T follicular helper cell (primary cell): ENCODE measurements around the gene ASRGL1.
A peak's percentile ranks its signal among the peaks of the same experiment; 100 is the strongest.

Source experiments
- DNase-seq: peaks from one replicate; pipeline ENCODE4 v3.0.0-alpha.2; 2020; ENCODE audit warnings: low read depth

The ASRGL1 gene

DNA sequence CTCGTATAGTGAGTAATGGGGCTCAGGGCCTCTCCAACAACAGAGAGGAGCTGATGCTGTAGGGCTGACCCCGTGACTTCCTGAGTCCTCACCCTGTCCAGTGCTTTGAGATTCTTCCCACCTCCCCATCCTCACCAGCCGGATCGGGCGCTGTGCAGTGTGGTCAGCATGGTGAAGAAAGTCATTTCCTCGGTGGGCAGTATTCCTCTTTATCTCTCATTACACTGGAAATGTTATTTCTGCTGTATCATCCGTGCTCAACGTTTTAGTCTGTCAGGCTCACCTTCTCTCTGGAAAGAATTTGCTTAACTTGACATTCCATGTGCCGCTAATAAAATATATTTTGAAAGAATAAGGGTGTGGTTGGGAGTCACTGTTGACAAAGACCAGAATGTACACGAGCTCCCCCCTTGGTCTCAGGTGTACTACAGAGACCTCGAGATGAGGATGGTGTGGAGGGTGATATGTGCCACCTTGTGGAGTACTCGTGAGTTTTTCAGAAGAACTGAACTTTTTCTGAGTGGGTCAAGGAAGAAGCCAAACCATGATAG is 55.9 kb downstream of the ASRGL1 start:
- no peak for DNase-seq

DNA sequence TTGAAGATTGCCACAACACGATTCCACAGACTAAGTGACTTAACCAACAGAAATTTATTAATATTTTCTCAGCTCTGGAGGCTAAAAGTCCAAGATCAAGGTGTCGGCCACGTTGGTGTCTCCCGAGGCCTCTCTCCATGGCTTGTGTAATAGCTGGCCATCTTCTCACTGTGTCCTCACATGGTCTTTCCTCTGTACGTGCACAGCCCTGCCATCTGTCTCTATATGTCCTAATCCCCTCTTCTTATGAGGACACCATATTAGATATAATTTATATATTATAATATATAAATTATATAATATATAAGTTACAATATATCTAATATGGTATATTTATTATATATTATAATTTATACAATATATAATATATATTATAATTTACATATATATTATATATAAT is 56.5 kb downstream of the ASRGL1 start:
- DNase-seq, result no peak

DNA sequence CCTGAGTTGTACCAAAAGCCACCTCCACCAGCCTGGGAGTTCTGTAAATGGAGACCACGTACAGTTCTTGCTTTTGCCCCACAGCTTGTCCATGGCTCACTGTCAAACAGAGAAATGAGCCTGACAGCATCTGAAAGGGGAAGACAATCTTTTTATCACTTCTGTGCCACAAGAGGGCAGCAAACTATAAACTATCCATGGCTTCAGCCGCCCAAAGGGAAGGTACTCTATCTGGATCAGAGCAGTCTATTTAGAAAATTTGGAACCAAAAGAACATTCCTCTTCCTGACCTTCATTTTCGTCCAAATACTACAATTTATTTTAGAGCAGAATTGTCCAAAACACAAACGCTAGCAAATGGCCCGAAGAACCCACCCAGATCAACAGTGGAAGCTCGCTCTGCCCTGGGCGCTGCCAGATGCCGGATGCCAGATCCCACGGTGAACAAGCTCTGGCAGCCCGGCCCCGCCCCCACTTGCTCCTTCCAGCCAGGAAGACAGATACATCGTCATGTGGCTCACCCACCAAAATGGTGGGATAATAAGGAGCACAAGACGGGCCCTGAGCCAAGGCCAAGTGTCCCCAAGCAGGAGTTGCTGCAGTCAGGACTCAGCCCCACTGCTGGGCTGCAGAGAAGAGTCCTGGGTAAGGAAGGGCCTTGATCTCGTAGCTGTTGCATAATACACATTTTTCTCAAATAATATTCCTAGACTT is 57.7 kb downstream of the ASRGL1 start:
- peak; percentile 21 for DNase-seq

DNA sequence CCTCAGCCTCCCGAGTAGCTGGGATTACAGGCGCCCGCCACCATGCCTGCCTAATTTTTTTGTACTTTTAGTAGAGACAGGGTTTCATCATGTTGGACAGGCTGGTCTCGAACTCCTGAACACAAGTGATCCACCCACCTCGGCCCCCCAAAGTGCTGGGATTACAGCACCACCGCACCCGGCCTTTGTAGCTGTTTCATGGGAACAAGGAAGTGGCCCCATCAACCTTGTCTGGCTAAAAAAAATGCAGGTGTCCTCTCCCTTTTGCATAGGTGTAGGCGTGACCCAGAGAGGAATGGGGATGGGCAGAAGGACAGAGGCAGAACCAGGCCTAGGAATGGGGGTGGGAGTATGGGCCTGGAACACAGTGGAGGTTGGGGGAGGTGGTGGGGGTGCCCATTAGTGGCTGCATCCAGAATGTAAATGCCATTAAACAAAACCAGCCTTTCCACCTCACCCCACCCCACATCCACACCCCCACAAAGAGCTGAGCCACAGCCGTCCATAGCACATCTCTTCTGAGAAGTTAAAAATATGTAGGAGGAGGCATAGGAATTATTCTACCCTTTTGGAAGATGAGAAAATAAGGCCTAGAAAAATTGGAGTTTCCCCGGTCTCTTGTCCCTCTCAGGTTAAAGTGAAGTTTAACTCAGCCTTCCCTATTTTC is 58.8 kb downstream of the ASRGL1 start:
- DNase-seq, result no peak

DNA sequence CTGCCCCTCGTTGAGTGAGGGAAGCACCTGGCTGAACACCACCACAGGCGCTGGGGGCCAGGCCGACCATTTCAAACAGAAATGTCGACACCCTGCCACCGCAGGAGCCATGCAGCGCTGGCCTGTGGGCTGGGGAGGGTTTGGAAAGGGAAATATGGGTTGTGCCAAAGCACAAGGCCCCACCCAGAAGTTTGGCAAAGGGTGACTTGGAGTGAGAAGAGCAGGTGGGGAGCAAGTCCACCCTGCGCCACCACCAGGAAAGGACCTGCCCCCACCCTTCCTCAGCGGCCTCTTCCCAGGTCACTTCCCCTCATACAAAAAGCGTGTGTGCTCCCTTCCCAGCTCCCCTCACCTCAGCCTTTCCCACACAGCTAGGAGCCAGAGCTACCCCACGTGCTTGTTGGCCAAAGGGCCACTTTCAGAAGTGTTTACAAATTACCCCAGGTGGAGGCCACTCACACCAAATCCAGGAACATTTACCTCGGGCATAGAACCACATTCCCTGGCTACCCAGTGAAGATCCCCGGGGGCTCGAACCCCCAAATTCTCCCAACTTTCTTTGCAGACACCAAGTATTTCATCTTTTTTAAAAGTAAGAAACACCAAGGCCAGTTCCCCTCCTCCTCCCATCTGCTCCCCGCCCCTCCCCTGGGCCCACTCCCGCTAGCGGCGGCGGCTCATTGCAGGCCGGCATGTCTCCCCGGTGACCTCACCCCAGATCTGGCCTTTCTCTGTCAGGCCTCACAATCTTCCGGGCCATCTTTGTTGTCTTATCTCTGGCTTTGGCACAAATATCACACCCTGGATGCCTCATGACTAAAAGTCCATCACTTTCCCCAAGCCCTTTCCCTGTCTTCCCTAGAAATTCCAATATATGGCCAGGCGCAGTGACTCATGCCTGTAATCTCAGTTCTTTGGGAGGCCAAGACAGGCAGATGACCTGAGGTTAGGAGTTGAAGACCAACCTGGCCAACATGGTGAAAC is 61.1 kb downstream of the ASRGL1 start:
- DNase-seq, result no peak

DNA sequence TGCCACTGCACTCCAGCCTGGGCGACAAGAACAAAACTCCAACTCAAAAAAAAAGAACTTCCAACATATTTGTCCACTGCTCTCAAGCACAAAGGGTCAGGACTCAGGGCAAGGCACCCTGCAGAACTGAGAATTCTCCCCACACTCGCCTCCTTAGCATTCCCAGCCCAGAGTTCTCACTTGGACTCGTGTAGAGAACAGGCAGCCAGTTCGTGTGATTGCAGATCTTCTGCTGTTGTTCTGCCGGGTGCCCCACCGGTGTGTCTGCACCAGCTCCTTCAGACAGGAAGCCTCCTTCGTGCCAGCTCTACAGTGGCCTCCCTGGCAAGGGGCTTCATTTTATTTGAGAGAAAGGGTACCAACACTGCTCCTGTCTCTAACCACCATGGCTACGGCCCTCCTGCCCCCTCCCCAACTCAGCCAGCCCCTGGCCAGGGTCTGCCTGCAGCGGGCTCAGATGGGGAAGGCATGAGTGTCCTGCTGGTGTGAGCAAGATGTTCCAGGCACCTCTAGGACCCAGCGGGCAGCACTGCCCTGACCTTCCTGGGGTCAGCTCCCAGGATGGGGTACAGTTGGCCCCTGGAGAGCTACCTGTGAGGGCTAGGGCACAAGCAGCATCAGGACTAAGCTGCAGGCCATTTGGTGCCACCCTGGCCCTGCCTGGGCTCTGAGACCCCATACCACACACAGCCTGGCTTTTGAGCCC is 62.1 kb downstream of the ASRGL1 start:
- DNase-seq, result no peak

DNA sequence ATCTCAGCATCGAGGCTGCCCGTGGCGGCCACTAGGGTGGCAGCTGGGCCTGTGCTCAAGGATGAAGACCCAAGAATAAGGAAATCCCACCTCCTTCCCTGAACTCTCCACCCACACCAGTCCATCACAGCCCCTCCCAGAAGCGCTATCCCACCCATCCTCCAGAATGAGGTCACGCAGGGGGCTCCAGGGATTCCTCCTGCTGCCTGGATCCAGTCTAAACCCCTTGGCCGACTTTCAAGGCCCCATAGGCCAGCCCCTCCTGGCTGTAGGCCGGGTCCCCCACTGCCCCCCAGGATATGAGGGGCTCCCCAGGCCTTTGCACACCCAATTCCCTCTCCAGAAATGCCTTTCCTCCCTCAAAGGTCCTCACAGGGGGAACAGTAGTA is 62.6 kb downstream of the ASRGL1 start:
- DNase-seq, result no peak

DNA sequence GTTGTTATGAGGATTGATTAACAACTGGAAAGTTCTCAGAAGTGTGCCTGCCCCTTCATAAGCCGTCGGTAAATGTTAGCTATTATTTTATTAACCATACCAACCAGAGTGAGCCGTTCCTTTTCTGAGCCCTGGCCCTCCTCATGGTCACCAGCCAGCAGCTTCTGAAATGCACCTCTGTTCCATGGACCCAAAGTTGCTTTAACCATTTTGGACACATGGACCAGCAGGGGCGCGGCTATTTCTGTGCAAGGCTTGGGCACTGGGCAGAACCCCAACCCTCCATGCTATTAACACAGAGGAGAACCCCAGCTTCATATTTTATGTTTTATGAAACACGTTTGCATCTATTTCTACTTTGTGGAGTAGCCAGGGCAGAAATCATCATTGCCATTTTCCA is 63.0 kb downstream of the ASRGL1 start:
- no peak for DNase-seq

DNA sequence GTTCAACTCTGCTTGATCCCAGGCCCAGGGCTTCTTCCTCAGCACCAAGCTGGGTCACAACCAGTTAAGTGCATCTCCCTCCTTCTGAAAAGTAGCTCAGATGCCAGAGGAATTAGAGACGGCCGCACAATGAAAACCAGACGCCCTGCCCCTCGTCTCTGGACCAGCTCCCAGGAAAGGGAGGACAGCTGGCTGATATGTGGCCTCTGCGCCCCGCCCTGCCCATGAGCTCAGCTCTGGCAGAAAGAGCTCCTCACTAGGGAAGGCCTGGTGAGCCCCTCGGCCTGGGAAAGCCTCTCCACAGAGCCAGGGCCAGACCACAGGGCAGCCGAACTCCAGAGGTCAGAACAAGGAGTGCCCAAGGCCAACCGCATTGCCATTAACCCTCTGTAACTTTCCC is 63.5 kb downstream of the ASRGL1 start:
- DNase-seq, result no peak

DNA sequence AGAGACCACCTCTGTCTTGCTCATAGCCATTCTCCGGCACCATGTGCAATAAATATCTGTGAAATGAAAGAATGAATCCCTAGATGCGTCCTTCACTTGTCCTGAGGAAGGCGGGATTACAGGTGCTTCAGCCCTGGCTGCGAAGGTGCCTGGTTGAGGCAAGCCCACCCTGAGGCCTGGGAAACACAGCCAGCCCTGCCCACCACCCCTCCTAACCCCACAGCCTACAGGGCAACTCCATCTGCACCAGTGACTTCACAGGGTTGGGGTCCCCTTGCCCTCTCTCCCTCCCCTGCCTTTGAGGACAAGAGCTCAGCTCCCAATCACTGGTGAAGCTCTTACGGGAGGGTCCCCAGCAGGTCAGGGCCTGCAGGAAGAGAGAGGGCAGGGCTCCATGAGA is 64.1 kb downstream of the ASRGL1 start:
- no peak for DNase-seq

DNA sequence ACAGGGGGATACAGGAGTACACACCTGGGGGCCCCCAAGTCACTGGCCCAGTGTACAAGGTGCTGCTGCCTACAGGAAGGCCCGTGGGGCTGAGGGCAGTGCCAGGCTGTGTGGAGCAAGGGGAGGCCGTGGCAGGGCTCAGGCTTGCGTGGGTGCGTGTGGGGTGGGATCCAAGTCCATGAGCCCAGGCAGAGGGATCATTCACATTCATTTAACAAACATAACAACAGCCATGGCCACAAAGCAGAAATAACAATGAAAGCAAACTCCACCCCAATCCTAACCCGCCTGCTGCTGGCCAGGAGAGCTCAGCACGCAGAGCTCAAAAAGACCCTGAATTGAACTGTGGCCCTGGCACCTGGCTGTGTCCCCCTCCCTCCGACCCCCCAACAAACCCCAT is 64.6 kb downstream of the ASRGL1 start:
- no peak for DNase-seq

DNA sequence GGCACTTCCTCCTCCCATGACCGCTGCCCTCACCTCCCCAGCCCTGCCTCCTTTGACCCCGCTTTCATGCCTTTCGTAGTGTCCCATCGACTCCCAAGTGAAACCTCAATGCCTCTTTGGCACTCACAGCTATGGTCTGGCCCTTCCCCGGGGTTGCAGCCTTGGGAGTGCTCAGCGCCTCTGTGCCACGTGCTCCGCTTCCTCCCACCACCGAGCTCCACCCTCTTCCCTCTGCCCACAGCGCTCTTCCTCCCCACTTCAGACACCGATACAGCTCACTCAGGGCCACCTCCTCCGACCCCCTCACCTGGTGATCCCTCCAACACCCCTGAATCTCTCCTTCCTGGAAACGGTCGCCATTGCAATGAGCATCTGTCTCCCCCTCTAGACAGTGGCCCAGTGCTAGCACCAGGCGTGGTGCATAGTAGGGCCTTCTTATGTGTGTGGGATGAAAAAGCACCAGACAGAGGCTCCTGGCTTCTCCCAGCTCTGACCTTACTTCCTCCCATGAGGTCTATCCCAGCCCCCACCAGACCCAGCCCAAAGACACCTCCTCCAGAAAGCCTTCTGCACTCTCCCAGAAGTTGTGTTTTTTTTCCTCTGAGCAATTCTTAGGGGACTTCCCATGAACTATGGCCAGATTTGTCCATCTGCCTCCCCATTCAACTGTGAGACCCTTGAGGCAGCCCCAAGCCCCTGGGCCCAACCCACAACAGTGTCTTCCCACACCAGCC is 65.1 kb downstream of the ASRGL1 start:
- peak; percentile 24 for DNase-seq

DNA sequence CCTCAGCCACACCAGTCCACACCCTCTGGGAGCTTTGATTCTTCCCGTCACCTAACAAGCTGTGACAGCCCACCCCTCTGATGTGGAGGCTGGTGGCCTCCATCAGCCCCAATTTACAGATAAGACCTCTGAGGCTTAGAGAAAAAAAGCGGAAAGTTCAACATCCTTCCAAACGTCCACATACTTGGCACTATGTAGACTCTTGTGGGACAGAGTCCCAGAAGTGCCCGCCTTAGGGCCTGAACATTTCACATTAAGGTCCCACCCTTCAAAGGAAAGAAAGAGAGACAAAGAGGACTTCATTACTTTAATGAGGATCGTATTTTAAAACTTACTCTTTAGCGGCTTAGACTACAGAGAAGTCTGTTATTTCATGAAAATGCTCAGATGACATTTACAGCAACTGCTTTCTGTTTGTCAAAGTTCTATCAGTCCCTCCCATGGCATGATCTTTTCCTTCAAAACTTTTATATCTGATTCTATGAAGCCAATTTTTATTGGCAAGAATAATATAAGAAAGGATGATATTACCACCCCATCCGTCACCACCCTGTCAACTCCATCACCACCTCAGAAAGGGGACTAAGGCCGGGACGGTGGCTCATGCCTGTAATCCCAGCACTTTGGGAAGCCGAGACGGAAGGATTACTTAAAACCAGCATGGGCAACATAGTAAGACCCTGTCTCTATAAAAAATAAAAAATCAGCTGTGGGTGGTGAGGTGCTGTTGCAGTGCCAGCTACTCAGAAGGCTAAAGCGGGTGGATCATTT is 65.9 kb downstream of the ASRGL1 start:
- no peak for DNase-seq

DNA sequence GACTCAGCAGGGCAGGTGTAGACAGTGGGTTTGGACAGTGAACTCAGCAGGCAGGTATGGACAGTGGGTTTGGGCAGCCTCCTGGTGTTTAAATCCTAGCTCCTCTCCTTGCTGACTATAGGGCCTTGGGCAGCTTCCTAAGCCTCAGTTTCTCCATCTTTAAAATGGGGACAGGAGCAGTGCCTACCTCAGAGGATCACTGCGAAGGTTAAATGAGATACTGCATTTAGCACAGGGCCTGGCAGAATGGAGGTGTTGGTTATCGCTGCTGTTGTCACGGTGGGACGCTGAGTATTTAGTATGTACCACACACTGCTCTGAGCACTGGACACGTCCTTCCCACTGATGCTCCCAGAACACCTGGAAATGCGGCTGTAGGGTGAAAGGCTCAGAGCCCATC is 67.2 kb downstream of the ASRGL1 start:
- DNase-seq, result no peak

DNA sequence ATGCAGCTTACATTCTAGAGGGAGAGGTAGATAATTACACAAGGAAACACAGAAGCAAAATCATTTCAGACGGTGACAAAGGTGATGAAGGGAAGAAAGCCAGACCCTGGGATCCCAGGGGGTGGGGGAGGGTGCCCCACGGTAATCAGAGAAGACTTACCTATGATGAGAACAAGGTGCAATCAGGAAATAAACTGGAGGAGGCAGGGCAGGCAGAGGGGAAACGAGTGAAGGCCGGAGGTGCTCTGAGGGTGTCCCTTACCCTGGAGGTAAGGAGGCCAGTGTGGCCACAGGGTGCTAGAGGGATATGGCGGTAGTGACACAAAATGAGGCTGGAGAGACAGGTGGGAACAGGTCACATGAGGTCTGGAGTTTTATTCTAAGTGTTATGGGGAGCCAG is 67.7 kb downstream of the ASRGL1 start:
- DNase-seq, result no peak

DNA sequence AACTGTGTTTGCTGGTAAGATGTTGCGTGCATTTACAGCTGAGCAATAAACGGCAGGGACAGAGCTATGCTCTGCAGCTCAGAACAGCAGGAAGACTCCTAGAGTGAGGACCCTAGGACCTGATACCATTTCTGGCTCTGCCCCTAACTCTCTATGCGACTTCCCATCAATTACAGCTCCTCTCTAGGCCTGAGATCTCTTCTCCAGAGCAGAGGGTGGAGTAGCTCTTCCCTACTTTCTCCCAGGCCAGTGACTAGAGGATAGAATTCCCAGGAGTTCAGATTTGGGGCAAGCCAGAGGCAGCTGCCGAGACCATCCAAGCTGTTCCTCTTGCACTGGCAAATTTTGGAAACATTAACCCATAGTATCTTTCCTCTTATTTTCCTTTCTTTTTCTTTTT is 68.8 kb downstream of the ASRGL1 start:
- DNase-seq, result no peak

DNA sequence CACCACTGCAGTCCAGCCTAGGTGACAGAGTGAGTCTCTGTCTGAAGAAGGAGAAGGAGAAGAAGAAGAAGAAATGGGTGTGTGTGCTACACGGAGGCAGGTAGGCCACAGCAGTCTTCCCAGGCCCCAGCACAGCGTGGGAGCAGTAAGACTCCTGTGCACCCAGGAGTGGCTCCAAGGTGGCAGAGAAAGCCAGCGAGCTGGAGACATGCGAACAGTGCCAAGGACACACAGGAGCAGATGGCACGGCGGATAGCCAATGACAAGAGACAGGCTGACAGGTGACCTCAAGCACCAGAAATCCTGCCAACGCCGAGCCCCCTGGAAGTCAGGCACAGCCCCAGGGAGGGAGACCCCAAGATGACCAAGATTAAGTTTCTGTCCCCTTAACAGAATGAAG is 72.6 kb downstream of the ASRGL1 start:
- DNase-seq, result no peak

DNA sequence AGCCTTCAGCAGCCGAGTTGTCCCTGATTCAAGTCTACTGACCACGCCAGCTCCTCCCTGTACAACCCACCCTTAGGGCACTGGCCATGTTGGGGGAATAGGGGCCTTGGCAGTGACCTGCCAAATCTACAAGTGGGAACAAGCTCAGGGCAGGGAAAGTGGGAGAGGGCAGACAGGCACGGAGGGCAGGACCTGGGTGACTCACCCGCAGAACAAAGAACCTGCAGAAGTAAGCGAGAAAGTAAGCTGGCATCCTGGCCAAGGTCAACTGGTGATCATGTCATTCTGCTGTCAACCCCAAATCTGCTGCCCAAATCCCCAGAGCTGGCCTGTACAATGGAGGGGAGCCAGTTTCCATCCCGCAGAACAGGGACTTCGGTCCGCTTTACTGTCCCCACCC is 73.7 kb downstream of the ASRGL1 start:
- no peak for DNase-seq

DNA sequence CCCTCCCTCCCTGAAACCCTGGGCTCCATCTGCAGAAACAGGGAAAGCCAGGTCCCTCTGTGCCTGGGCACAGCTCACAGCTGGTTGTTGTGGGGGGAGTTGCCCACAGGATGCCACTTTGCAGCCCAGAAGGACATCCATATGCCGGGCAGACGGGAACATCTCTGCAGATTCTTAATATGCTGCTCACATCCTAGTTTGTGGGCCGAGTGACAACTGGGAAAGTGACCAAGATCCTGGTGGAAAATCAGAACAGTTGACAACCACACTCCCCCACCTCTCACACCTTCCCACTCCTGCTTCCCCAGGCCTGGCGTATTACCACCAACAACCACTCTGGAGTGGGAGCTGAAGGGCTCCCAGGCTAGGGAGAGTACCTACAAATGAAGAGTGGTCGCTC is 74.3 kb downstream of the ASRGL1 start:
- DNase-seq, result no peak

DNA sequence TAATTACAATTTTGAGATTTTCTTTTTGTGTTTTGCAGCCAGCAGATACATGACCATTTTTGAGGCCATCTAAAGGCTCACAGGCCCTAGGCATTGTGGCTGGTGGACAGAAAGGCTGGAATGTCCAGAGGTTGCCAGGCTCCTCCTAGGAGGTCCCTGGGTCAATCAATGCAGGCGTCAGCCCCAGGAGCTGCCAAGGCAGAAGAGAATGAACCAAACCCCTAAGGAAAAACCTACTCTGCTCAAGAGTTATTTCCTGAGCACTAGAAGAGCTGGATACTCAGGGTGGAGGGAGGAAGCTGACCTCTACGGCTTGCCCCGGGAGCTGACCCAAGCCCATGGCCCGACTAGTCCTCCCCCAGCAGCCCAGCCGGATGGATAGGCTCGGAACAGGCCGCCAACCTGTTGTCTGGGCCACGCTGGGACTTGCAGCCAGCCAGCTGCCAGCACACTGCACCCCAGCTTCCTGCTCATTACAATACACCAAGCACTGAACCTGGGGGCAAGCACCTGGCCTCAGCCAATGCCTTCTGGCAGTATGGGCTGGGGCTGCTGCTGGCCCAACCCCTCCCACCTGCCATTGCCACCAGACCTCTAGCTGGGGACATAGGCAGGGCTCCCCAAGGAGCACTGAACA is 75.9 kb downstream of the ASRGL1 start:
- DNase-seq, result no peak
